Activated CD4-positive, alpha-beta T cell treated with anti-CD3 and anti-CD28 coated beads for 24 hours (primary cell): ENCODE results near the gene TMED8.

Experiments used
- DNase-seq, 2 donors: peaks; one replicate each; pipeline ENCODE4 v3.0.0-alpha.2; 2020; ENCODE audit warnings: low read depth in 2 of 2

TMED8 gene

GRCh38 chr14:77296906-77297305 lies 80.0 kb downstream of the TMED8 start:
- DNase-seq, result no peak

- DNase-seq, result no peak
Observed at GRCh38 chr14:77296155-77296554, 80.7 kb downstream of the TMED8 start.

- no peak for DNase-seq
Observed at GRCh38 chr14:77290705-77291104, 86.2 kb downstream of the TMED8 start.

- no peak for DNase-seq
Observed at GRCh38 chr14:77286576-77286975, 90.3 kb downstream of the TMED8 start.
